WI38 (cell line): Measurements from ENCODE around the gene FRMD4A.
A peak's percentile ranks its signal among the peaks of the same experiment; 100 is the strongest.

Experiments
- H3K4me3 ChIP-seq: 2 replicates; pipeline ENCODE4 v1.5.1; 2011; ENCODE audit warnings: low read depth, mild to moderate bottlenecking, control low read depth, low read length
- CTCF ChIP-seq: IDR thresholded peaks from 2 replicates; pipeline ENCODE4 v1.5.1; 2012; ENCODE audit warnings: low read depth, mild to moderate bottlenecking, control low read depth, low read length

The FRMD4A gene

GRCh38 chr10:13708256-13708990, 622.3 kb downstream of the FRMD4A start:
- TF ChIP-seq CTCF = no peak
- peak overlapping the region; percentile 67 for H3K4me3 ChIP-seq

- H3K4me3 ChIP-seq = peak overlapping the region; percentile 67
- TF ChIP-seq CTCF = no peak
Measured at GRCh38 chr10:13707156-13707881, 623.4 kb downstream of the FRMD4A start.

GRCh38 chr10:13706604-13707003, 624.1 kb downstream of the FRMD4A start:
- peak overlapping the region; percentile 67 for H3K4me3 ChIP-seq

GRCh38 chr10:13706175-13706574, 624.5 kb downstream of the FRMD4A start:
- H3K4me3 ChIP-seq = peak overlapping the region; percentile 67
- no peak for TF ChIP-seq CTCF

More at GRCh38 chr10:13706604-13707003, 624.1 kb downstream of the FRMD4A start:
- TF ChIP-seq CTCF = no peak

GRCh38 chr10:13705526-13706174, 625.1 kb downstream of the FRMD4A start:
- peak overlapping the region; percentile 67 for H3K4me3 ChIP-seq
- TF ChIP-seq CTCF = no peak

- no peak overlapping the region for H3K4me3 ChIP-seq
- TF ChIP-seq CTCF = no peak
Measured at GRCh38 chr10:13704964-13705363, 625.8 kb downstream of the FRMD4A start.
